ENCODE measurements around the gene BMP2K.

BMP2K gene

DNA sequence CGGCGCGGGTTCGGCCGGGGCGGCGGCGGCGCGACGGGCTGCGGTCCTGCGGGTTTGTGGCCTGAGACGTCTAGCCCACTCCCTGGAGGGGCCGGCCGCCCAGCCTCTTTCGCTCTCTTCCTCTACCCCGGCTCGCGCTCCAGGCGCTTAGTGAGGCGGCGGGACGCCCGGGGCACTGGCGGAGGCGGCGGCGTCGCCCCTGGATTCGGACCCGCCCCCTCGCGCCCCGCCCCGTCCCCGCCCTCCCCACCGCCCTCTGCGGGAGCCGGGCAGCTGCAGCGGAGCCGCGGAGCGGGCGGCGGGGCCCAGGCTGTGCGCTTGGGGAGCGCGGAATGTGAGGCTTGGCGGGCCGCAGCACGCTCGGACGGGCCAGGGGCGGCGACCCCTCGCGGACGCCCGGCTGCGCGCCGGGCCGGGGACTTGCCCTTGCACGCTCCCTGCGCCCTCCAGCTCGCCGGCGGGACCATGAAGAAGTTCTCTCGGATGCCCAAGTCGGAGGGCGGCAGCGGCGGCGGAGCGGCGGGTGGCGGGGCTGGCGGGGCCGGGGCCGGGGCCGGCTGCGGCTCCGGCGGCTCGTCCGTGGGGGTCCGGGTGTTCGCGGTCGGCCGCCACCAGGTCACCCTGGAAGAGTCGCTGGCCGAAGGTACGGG lies at the start of gene BMP2K:
BMP2K (plus strand) TSS at position 272 of the 650 bp plus-strand sequence; CDS start at position 466, 194 bp downstream.
- peak; percentile 82 for DNase-seq

DNA sequence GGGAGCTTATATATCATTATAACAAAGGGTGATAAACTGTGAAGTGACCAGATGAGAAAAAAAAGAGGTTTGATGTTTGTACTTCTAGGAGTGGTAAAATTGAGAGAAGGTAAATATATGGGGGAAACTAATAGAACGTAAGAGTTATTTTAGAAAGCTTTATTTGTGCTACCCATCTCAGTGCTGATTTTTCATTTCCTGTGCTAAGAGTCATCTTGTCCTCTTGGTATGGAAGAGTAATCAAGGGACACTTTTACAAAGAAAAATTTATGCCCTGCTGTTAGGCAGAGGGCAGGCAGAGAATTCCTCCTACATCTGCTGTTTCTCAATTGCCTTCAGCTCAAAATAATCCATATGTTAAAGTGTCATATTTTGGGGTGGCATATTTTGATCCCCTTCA lies 49.6 kb upstream of the BMP2K start:
- DNase-seq, result no peak

DNA sequence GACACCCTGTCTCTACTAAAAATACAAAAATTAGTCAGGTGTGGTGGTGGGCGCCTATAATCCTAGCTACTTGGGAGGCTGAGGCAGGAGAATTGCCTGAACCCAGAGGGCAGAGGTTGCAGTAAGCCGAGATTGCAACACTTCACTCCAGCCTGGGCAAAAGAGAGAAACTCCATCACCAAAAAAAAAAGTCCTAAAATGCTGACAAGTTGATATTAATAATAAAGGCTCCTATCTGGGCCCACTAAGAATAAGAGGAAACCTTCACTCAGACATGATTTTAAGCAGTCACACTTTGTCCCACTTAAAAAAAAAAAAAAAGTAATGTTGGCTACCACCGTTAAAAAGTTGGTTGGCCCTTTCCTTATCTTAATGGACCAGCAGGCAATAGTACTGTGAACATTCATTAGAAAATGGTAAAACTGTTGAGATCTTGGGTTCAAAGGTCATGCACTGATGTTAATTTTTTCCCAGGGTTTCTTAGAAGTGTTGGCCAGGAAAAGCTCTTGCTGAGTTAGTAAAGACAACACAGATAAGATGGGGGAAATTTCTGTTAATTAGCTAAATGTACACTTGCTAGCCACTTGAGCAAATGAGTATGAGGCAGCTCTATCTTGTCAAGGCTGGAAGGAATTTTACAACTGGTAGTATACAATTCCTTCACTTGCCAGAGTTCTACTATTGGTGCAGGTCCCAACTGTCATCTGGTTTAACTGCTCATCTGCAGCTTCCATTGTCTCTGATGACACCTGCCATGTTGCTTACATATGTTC lies 43.6 kb upstream of the BMP2K start:
- DNase-seq, result no peak

DNA sequence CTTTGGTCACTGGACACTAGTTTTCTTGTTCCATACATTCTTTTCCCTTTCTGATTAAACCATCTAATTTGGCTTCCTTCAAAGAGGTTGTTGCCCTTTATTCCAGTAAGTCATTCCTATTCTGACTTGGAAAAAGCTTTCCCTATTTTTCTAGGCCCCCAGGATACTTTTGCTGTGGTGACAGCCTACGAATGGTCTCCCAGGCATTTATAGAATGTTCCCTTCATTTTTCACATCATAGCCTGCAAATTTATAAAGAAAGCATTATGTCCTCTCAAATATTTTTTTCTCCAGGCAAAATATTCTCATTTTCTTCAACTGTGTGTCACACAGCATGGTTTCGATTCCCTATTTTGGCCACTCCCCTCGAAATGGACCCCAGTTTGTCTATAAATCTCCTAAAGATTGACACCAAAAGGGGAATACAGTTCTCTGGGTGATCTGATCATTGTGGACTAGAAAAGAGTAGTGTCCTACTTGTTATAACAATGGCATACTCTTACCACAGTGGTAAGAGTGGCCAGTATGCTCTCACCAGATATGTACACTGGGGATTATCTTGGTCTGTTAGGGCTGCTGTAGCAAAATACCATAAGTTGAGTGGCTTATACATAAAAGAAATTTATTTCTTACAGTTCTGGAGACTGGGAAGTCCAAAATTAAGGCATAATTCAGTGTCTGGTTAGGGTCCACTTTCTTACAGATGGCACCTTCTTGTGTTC lies 41.5 kb upstream of the BMP2K start:
- no peak for DNase-seq

DNA sequence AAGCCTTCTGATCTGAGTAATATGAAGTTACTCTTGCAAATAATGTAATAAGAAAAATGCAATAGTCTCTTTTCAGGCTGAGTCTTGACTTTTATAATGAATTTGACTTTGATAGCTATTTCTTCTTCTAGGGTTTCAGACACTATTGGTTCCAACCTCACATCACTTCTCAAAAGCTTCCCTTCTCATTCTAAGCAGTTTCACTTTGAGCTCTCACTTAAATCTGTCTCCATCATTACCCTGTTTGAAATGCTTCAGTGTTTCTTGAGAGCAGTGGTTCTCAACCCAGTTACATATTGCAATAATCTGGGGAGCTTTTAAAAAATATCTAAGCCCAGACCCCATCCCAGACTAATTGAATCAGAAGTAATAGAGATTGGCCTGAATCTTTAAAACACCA lies 40.5 kb upstream of the BMP2K start:
- DNase-seq, result no peak

DNA sequence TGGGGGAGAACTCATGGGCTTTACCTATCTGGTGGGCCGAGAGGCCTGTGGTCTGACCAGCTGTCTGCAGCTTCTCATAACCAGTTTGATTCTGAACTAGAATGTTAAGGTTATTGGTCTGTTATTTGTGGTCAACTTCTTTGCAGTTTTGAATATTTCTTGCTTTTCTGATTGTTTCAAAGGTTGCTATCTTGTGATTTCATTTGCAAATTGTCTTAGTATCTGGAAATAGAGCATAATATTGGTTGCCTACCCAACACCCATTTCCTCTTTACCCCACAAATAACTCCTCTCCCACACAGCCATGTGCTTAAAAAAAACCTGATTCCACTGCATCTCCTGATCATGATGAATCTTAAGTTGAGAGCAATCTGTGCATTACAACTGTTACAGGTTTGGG lies 39.1 kb upstream of the BMP2K start:
- DNase-seq, result no peak

DNA sequence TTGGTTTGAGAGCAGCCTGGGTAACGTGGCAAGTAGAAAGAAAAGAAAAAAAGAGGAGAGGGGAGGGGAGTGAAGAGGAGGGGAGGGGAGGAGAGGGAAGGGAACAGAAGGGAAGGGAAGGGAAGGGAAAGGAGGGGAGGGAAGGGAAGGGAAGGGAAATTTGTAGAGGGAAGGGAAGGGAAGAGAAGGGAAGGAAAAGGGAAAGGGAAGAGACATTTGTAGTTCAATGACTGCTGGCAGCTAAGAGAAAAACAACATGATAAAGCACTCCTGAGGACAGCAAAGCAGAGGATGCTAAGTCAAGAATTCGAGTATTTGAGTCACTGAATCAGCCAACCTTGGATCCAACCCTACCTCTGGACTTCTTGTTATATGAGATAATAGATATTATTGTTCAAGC lies 38.2 kb upstream of the BMP2K start:
- DNase-seq, result no peak

DNA sequence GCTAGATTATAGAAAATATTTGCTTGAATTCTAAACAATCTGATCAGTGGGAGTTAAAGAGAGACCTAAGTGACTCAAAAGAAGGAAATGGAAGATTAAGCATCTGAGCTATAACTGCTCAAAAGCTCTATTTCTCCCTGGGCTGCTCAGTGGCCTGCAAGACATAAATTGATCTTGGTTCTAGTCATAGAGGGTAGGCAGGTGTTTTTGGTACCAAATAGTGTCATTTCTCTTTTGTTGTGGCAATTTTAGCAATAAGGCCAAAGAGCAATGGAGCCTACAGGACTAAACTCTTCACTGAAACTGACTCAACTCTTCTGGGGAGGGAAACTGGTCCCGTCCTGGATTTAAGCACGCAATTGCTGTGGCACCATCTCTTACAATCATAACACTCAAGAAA lies 33.9 kb upstream of the BMP2K start:
- no peak for DNase-seq

DNA sequence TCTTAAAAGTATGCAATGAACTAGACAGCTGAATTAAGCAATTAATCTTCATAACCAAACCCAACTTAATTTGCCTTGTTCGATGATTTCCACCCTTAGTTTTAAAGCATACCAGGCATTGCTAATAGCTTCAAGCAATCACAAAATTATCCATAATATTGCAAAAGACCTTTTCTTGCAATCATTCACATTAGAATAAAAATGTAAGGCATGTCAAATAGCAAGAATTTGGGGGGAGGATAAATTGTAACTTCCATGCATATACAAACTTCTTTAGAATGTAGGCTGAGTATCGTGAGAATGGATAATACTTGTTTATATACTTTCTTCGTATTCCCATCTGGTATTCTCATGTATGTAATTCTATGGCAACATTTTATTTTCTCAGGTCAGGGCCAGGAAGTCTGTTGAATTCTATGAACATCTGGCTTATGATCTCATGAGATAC lies 28.7 kb upstream of the BMP2K start:
- DNase-seq, result no peak

DNA sequence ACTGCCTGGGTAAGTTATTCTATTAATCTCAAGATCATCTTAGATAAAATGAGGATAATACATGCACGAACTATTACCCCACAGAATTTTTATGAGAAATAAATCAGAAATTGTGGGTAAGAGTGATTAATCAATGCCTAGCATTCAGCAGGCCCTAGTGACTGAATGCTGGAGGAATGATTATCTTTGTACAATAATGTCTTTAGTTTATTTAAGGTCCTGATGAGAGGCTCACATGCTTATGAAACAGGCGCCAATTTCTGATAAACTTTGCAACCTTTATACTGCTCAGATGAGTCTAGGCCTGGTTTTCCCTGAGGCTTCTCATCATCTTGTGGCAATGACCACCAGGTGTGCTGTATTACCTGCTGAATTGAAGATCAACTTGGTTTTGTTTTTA lies 27.8 kb upstream of the BMP2K start:
- no peak for DNase-seq

DNA sequence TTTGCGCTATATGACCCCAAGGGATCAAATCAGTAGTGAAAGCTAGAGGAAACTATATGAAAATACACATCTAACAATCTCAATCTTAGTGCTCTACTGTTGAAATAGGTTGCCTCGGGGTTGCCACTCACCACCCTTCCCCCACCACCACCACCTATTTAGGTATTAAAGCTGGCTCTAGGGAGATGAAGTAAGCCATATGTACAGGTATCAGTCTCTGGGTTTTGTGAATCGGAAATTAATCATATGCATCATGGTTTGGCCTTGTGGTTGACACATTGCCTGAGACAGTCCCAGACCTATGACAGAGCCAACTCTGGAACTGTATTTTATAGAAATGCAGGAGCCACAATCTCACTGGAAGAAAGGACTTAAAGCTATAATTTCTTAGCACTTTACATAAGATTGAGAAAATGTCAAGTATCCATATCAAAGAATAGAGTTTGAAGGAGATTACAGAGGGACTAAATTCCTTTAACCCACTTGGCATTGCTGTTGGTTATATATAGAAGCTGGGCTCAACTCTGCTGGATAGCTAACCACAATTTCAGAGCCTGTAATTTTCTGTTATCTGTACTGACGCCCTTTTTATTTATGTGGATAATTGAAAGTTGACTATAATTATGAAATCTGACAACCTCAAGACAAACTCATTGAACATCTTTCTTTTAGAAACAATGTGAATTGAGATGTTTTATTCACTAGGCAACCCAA lies 26.7 kb upstream of the BMP2K start:
- DNase-seq, result no peak

DNA sequence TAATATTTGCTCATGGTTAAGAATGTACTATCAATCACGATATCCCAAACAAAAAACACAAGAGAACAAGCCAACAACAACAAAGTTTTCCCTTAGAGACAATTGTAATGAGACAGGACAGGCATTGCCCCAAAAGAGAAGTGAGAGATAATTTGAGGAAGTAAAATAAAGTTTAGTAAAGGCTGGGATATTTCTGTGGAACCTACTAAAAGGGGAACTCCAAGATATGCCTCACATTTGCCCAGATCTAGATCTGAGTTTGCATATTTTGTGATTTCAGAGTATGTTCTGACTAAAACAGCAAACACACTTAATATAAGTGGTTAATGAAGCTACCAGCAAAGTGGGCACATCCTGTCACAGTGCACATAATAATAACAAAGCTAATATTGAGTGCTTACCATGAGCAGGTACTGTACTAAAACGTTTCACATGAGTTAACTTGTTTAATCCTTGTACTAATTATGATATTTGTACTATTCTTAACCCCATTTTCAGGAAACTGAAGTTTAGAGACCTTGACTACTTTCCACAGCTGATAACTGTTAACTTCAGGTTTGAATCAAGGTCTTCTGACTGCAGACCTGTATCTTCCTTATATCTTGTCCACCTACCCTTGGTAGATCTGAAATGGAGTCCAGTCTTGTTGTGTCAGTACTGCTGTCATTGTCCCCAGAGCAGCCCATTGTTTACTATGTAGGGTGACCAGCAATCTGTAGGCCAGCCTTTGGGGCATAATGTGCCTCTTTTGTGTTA lies 26.0 kb upstream of the BMP2K start:
- no peak for DNase-seq

DNA sequence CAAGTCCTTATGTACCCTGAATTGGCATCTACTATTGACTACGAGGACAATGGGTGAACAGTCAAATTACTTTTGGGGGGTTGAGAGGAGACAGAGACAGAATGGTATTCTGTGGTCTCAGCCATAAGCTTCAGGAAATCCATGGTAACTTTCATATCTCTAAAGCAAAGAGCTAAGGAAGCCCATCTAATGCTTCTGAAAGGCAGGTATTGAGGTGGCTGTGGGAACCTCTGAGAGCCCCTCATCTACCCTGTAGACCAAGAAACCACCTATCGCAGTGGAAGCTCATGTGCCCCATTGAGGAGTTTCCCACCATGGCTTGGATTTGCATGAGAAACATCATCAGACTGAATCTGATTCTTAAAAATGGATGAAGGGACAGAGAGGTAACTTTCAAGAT lies 23.1 kb upstream of the BMP2K start:
- no peak for DNase-seq

DNA sequence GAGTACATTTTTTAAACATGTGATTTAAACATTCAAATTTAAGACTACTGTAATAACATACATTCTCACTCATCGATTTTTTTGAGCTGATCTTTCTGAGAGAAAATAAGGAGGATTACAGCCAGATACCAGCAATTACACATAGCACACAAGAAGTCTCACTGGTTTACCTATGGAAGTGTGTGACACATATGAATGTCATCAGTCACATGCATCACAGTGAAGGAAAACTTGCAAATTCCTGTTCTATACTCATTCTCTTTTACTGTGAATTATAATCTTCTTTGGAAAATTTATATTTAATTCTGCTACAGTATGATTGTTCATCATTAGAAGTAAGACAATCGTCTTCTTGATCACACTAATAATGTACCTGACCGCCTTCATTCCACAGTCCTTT lies 21.3 kb upstream of the BMP2K start:
- no peak for DNase-seq

DNA sequence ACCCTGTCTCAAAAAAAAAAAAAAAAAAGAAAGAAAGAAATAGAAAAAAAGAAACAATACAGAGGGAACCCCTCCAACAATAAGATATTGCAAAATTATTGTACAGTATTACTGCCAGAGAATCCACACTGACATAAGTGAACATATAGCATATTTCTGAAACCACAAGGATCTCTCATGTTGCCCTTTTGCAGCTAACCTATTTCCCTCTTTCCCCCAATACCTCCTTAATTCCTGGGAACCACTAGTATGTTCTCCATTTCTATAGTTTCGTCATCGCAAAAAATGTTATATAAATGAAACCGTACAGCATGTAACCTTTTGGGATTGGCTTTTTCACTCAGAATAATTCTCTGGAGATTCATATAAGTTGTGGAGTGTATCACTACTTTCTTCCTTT lies 20.0 kb upstream of the BMP2K start:
- DNase-seq, result no peak

DNA sequence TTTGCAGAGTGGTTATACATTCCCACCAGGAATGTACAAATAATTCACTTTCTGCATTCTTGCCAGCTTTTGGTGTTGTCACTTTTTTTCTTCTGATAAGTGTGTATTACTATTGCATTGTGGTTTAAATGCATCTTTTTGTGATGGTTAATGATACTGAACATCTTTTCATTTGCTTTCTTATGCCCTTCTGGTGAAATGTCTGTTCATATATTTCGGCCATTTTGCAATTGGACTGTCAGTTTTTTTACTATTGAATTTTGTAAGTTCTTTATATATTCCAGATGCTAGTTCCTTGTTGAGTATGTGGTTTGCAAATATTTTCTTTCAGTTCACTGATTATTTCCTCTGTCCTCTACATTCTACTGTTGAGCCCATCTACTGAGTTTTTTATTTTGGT lies 19.4 kb upstream of the BMP2K start:
- no peak for DNase-seq

DNA sequence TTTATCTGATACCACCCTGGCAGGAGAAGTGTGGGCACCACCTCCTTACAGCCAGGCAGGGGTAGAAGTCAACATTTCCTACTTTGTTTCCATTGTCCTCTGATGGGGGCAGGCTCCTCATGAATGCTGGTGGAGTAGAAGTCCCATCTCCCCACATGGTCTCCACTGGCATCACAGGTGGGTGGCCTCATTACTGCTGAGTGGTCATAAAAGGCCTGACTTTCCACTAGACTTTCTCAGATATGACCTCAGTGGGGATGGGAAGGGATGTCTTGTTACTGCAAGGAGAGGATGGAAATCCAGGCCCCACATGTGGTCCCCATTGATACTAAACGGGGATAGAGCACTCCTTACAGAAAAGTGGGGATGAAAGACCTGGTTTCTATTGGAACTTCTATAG lies 18.6 kb upstream of the BMP2K start:
- DNase-seq, result no peak

DNA sequence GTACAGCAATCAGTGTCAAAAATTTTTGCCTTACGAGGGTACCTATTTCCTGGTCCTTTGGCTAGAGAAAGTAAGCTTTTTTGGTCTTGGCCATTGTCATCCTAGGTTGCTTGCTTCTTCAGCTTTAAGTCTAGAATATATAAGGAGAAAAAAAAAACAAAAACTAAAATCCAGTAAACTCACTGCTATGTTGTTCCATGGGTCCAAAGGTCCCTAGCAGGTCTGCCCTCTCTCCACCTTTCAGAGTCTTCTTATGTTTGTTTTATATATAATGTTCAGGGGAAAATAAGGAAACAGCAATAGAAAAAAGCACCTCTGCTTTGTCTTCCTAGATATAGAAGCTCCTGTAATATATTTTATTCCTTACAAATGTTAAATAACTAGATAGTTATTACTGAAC lies 18.1 kb upstream of the BMP2K start:
- DNase-seq, result no peak

DNA sequence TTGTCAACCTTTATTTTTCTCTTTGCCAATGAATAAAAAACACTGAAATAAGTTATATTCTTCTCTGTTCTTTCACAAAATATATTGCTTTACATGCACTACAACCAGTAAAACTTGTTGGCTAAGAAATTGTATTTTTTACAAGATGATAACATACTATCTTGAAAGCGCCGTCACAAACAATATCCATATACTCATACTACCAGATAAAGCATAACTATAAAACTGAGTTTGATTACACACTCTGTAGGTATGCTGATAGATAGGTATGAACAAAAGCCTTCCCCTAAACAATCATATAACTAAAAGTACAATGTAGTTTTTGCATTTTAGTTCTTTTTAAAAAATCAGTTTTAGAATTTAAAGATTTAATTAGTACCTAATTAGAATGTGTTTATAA lies 13.6 kb upstream of the BMP2K start:
- no peak for DNase-seq

DNA sequence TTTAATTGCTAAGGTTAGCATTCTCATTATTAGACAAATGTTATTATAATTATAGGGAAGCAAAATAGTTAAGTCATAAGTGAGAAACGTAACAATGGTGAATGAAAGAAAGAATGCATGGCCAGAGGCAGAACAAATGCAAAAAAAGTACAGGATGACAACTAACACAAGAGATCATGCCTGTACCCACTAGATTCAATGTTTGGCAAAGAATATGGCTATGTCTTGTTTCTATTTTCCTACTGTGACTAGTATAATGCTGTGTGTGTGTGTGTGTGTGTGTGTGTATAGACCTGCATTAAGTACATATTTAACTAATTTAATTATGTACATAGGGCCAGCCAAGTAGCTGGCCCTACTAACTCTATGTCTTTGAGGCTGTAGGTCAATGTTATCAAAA lies 12.9 kb upstream of the BMP2K start:
- DNase-seq, result no peak

DNA sequence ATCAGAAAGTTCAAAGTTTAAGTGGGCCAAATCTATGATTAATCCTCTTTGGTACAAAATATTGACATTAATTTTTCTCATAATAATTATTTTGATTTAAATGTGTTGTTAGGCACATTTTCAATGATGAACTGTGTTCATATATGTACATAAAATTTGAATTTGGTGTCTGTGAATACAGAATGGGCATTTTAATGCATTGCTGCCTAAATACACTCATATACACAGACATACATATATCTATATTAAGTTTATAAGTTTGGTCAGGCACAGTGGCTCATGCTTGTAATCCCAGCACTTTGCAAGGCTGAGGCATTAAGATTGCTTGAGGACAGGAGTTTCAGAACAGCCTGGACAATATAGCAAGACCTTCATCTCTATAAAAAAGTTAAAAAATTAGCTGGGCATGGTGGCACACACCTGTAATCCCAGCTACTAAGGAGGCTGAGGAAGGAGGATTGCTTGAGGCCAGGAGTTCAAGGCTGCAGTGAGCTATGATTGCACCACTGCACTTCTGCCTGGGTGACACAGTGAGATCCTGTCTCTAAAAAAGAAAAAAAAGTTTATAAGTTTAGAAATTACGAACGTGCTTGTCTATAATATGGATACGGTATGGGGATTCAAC lies 12.3 kb upstream of the BMP2K start:
- no peak for DNase-seq

DNA sequence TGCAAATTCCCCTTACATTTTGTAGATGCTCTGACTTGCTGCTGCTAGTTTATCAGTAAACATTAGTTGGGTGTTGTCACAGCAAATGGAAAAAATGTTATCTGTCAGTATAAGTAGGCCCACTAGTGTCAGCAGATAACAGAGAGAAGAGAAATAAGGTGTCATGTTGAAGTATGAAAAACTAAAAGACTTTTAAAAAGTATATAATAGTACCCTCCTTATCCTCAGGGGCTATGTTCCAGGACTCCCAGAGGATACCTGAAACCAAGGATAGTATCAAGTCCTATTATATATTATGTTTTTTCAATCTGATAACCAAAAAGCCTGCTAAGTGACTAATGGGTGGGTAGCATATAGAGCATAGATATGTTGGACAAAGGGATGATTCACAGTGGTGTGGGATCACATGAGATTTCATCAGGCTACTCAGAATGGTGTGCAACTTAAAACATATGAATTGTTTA lies 11.6 kb upstream of the BMP2K start:
- no peak for DNase-seq

Data from CD4-positive, alpha-beta T cell treated with Interleukin-21 for 1 hour (primary cell).